GM23338 (cell line): Measurements from ENCODE around the gene OPN1SW. TPM values are rescaled to one million over a fixed set of nuclear protein-coding genes. Genes with fewer than 3 reads are reported as not detected.

Experiments used
- ATAC-seq: fragments of 200-7000 bp; cut with Tn5 transposase; 3 replicates; pipeline ENCODE4 v1.9.1; 2020
- DNase-seq: peaks from one replicate; pipeline ENCODE4 v3.0.0-alpha.2; 2015; ENCODE audit warnings: low spot score
- H2AFZ ChIP-seq: fragments of 200-600 bp; sonication (generic); 2 replicates; pipeline ENCODE4 v1.8.0; 2016; ENCODE audit warnings: antibody characterized with exemption, mild to moderate bottlenecking, moderate library complexity
- H3F3A ChIP-seq: fragments of 200-600 bp; sonication (generic); replicated peaks from 2 replicates; pipeline ENCODE4 v1.8.0; 2017; ENCODE audit warnings: antibody characterized with exemption, mixed run types, low read depth
- H3K27ac ChIP-seq: fragments of 200-600 bp; sonication (generic); 2 replicates; pipeline ENCODE4 v1.6.1; 2016; ENCODE audit warnings: low read depth
- H3K27me3 ChIP-seq: fragments of 200-600 bp; sonication (generic); 2 replicates; pipeline ENCODE4 v1.8.0; 2016; ENCODE audit warnings: mild to moderate bottlenecking, mixed run types, moderate library complexity; ENCODE audit not compliant: insufficient read depth
- H3K36me3 ChIP-seq: fragments of 200-600 bp; sonication (generic); 2 replicates; pipeline ENCODE4 v1.8.0; 2016; ENCODE audit warnings: mild to moderate bottlenecking; ENCODE audit not compliant: insufficient read depth
- H3K4me1 ChIP-seq: fragments of 200-600 bp; sonication (generic); 2 replicates; pipeline ENCODE4 v1.8.0; 2016; ENCODE audit warnings: mild to moderate bottlenecking, moderate library complexity; ENCODE audit not compliant: insufficient read depth
- H3K4me2 ChIP-seq: fragments of 200-600 bp; sonication (generic); 2 replicates; pipeline ENCODE4 v1.7.1; 2017; ENCODE audit warnings: mixed run types
- H3K4me3 ChIP-seq: fragments of 200-600 bp; sonication (generic); 2 replicates; pipeline ENCODE4 v1.6.1; 2016; ENCODE audit warnings: mixed run types
- H3K79me2 ChIP-seq: fragments of 200-600 bp; sonication (generic); replicated peaks from 2 replicates; pipeline ENCODE4 v1.8.0; 2017; ENCODE audit warnings: mild to moderate bottlenecking; ENCODE audit not compliant: insufficient read depth
- H3K9me2 ChIP-seq: fragments of 200-600 bp; sonication (generic); 2 replicates; pipeline ENCODE4 v1.8.0; 2017; ENCODE audit not compliant: insufficient read depth
- H4K20me1 ChIP-seq: fragments of 200-600 bp; sonication (generic); replicated peaks from 2 replicates; pipeline ENCODE4 v1.8.0; 2017; ENCODE audit warnings: mild to moderate bottlenecking; ENCODE audit not compliant: insufficient read depth
- H3K27ac Mint-ChIP-seq: 2 replicates; pipeline ENCODE4 v1.8.0; 2020; ENCODE audit warnings: inconsistent platforms, mild to moderate bottlenecking, moderate library complexity, mixed read lengths
- H3K27me3 Mint-ChIP-seq: 3 replicates; pipeline ENCODE4 v1.8.0; 2022; ENCODE audit warnings: low read depth, mild to moderate bottlenecking, moderate library complexity, mixed read lengths, inconsistent platforms; ENCODE audit not compliant: insufficient read depth, poor library complexity
- H3K36me3 Mint-ChIP-seq: 3 replicates; pipeline ENCODE4 v1.8.0; 2021; ENCODE audit warnings: low read depth, mild to moderate bottlenecking, inconsistent platforms, moderate library complexity, mixed read lengths
- H3K4me1 Mint-ChIP-seq: 3 replicates; pipeline ENCODE4 v1.8.0; 2020; ENCODE audit warnings: mild to moderate bottlenecking, inconsistent platforms, mixed read lengths
- H3K4me3 Mint-ChIP-seq: 3 replicates; pipeline ENCODE4 v1.8.0; 2021; ENCODE audit warnings: moderate library complexity, mild to moderate bottlenecking, inconsistent platforms, mixed read lengths
- H3K9me3 Mint-ChIP-seq: 3 replicates; pipeline ENCODE4 v1.8.0; 2020; ENCODE audit warnings: moderate library complexity, mild to moderate bottlenecking, inconsistent platforms, mixed read lengths
- CTCF ChIP-seq, 2 experiments: fragments of 200-600 bp in 1 of 2; sonication (generic) in 1 of 2; conservative IDR thresholded peaks; 2 replicates each; pipeline versions ENCODE4 v1.5.1 to v1.6.1; 2016 to 2017; ENCODE audit warnings: antibody characterized with exemption in 2 of 2, low read depth in 2 of 2, mild to moderate bottlenecking in 2 of 2, moderate library complexity in 1 of 2
- ETS1 ChIP-seq: IDR thresholded peaks from 2 replicates; pipeline ENCODE4 v1.6.1; 2016; ENCODE audit warnings: antibody characterized with exemption
- NANOG ChIP-seq: IDR thresholded peaks from 2 replicates; pipeline ENCODE4 v1.6.1; 2016; ENCODE audit warnings: antibody characterized with exemption, borderline replicate concordance
- POLR2AphosphoS5 ChIP-seq: IDR thresholded peaks from 2 replicates; pipeline ENCODE4 v1.6.1; 2016; ENCODE audit warnings: antibody characterized with exemption, low read depth
- REST ChIP-seq: IDR thresholded peaks from one replicate; pipeline ENCODE4 v1.6.1; 2018; ENCODE audit warnings: antibody characterized with exemption; ENCODE audit not compliant: unreplicated experiment
- STAT1 ChIP-seq: IDR thresholded peaks from one replicate; pipeline ENCODE4 v1.6.1; 2016; ENCODE audit warnings: antibody characterized with exemption; ENCODE audit not compliant: unreplicated experiment
- ZNF114 ChIP-seq: fragments of 250-450 bp; sonication (Bioruptor Pico); IDR thresholded peaks from 2 replicates; pipeline ENCODE4 v1.5.0; 2020; ENCODE audit warnings: mild to moderate bottlenecking, moderate library complexity
- ZNF331 ChIP-seq: fragments of 250-450 bp; sonication (Bioruptor Pico); IDR thresholded peaks from 2 replicates; pipeline ENCODE4 v1.5.0; 2020; ENCODE audit warnings: low read depth, mild to moderate bottlenecking, moderate library complexity
- ZNF462 ChIP-seq: fragments of 250-450 bp; sonication (Bioruptor Pico); IDR thresholded peaks from 2 replicates; pipeline ENCODE4 v1.5.0; 2020; ENCODE audit warnings: mild to moderate bottlenecking, moderate library complexity
- polyA plus RNA-seq: library from polyadenylated mRNA; unstranded; fragments of >200 nt; fragmentation: Nextera tagmentation; extraction: Ambion mirVana; gene quantifications from 2 replicates; pipeline ENCODE4 v1.2.1, GENCODE V29; 2016
- total RNA-seq: library from RNA; depleted of rRNA; stranded (reverse); fragments of >200 nt; shearing (Covaris generic); gene quantifications from 2 replicates; pipeline ENCODE4 v1.2.3, GENCODE V29; 2014

OPN1SW gene
- total and polyA plus RNA-seq, 2 experiments from 2014 or later: 0.50 TPM; not detected in 1

- ATAC-seq (no peak), DNase-seq (no peak)
- no peak overlapping the region for H3K4me3 ChIP-seq
- peaks cover 16% of the 10 kb centered on the region for H3K36me3 Mint-ChIP-seq
- H3K27me3 ChIP-seq: no peaks in the 10 kb centered on the region
- peaks cover 15% of the 10 kb centered on the region for H3K4me1 ChIP-seq
- peaks cover 3% of the 10 kb centered on the region; the same call in 1 of the 2 replicates for H3K36me3 ChIP-seq
- peaks cover 76% of the 10 kb centered on the region for H4K20me1 ChIP-seq
- H3K4me3 Mint-ChIP-seq: no peak overlapping the region
- TF ChIP-seq POLR2AphosphoS5: no peak
- no peak for TF ChIP-seq ZNF462 (CRISPR knock-in tag)
- TF ChIP-seq STAT1: no peak
- TF ChIP-seq ETS1: no peak
- no peak for TF ChIP-seq CTCF (conservative IDR thresholded peaks at IDR 0.05; ENCODE audit: low read depth in 2 of 2)
- TF ChIP-seq REST: no peak
- TF ChIP-seq ZNF331 (CRISPR knock-in tag): no peak
- TF ChIP-seq ZNF114 (CRISPR knock-in tag): no peak
- no peak for TF ChIP-seq NANOG
- no peak overlapping the region for H3K27ac Mint-ChIP-seq
- H2AFZ ChIP-seq: no peak overlapping the region
- H3K27me3 Mint-ChIP-seq: peaks cover 3% of the 10 kb centered on the region
- H3K9me2 ChIP-seq: no peaks in the 10 kb centered on the region
- peaks cover 15% of the 10 kb centered on the region for H3K4me1 Mint-ChIP-seq
- no peak overlapping the region for H3K4me2 ChIP-seq
- no peak overlapping the region for H3K27ac ChIP-seq
- peaks cover 90% of the 10 kb centered on the region for H3K79me2 ChIP-seq
- no peaks in the 10 kb centered on the region for H3F3A ChIP-seq
- H3K9me3 Mint-ChIP-seq: no peaks in the 10 kb centered on the region
Measured at GRCh38 chr7:128743112-128743772, 32.4 kb downstream of the OPN1SW start.
